Measurements from ENCODE around the gene WASHC3.
A peak's percentile ranks its signal among the peaks of the same experiment; 100 is the strongest.

WASHC3 gene

DNA sequence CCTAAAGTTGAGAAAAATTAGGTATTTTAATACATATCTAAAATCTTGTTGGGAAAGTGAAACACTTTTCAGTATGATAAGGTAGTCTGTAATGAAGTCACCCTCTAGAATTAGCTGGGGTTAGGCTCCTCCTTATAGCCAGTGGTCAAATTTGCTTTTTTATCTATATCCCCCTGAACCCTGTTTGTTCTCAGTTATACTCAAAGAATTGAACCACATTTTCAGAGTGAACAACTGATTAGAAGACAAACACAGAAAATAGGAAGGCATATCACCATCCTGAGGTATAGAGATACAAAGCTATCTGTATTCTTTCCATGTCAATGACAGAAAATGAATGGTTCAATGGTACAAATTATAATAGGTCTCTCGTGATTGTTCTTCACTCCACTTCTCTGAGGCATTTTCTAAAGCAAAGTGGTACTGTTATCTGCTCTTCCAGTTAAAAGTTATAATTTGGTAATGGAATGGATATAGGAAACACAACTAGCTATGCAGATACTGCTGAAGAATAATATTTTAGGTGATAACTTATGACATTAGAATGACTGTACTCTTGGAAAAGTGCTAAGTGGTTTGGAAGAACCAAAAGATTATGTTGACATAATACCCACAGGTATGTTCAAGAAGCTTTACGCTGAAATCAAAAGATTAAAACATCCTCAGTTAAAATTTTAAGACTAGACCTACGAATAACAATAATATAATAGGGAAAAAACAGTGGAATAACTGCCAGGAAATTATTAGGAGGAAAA is 27.6 kb downstream of the WASHC3 start:
- TF ChIP-seq GLIS3 (CRISPR knock-in tag; IDR thresholded peaks at IDR 0.05) = no peak
- TF ChIP-seq, protein P1, sequence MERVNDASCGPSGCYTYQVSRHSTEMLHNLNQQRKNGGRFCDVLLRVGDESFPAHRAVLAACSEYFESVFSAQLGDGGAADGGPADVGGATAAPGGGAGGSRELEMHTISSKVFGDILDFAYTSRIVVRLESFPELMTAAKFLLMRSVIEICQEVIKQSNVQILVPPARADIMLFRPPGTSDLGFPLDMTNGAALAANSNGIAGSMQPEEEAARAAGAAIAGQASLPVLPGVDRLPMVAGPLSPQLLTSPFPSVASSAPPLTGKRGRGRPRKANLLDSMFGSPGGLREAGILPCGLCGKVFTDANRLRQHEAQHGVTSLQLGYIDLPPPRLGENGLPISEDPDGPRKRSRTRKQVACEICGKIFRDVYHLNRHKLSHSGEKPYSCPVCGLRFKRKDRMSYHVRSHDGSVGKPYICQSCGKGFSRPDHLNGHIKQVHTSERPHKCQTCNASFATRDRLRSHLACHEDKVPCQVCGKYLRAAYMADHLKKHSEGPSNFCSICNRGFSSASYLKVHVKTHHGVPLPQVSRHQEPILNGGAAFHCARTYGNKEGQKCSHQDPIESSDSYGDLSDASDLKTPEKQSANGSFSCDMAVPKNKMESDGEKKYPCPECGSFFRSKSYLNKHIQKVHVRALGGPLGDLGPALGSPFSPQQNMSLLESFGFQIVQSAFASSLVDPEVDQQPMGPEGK (CRISPR knock-in tag; IDR thresholded peaks at IDR 0.05; ENCODE audit: borderline replicate concordance) = no peak
- TF ChIP-seq ISL1 (CRISPR knock-in tag; IDR thresholded peaks at IDR 0.05) = peak; percentile 55
- ATAC-seq = peak; percentile 50; the same call in 2 of the 3 replicates

DNA sequence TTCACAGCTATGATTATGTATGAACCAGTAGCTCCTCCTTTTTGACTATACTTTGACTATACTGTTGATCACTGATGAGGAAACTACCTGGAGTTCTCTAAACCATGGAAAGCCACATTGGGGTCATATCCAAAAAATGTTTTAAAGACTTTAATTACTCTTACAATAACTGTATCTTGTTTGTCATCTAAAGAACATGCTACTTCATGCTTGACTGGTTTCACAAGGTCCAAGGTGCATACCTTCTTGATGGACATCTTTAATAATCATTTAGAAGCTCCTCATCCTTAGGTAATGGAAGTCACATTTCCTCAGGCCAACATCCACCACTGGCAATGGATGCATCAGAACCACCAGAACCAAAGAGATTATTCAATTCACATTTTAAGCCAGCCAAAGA is 29.9 kb downstream of the WASHC3 start:
- TF ChIP-seq ZNF8 (CRISPR knock-in tag; IDR thresholded peaks at IDR 0.05) = no peak
- no peak for TF ChIP-seq TOX (CRISPR knock-in tag; IDR thresholded peaks at IDR 0.05; ENCODE audit: borderline replicate concordance)
- TF ChIP-seq ZNF70 (CRISPR knock-in tag; IDR thresholded peaks at IDR 0.05) = no peak
- no peak for TF ChIP-seq ZNF565 (CRISPR knock-in tag; conservative IDR thresholded peaks at IDR 0.05; ENCODE audit: low read depth)
- TF ChIP-seq, protein P2, sequence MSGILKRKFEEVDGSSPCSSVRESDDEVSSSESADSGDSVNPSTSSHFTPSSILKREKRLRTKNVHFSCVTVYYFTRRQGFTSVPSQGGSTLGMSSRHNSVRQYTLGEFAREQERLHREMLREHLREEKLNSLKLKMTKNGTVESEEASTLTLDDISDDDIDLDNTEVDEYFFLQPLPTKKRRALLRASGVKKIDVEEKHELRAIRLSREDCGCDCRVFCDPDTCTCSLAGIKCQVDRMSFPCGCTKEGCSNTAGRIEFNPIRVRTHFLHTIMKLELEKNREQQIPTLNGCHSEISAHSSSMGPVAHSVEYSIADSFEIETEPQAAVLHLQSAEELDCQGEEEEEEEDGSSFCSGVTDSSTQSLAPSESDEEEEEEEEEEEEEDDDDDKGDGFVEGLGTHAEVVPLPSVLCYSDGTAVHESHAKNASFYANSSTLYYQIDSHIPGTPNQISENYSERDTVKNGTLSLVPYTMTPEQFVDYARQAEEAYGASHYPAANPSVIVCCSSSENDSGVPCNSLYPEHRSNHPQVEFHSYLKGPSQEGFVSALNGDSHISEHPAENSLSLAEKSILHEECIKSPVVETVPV (CRISPR knock-in tag; IDR thresholded peaks at IDR 0.05) = no peak
- TF ChIP-seq GLIS3 (CRISPR knock-in tag; IDR thresholded peaks at IDR 0.05) = no peak
- TF ChIP-seq, protein P3, sequence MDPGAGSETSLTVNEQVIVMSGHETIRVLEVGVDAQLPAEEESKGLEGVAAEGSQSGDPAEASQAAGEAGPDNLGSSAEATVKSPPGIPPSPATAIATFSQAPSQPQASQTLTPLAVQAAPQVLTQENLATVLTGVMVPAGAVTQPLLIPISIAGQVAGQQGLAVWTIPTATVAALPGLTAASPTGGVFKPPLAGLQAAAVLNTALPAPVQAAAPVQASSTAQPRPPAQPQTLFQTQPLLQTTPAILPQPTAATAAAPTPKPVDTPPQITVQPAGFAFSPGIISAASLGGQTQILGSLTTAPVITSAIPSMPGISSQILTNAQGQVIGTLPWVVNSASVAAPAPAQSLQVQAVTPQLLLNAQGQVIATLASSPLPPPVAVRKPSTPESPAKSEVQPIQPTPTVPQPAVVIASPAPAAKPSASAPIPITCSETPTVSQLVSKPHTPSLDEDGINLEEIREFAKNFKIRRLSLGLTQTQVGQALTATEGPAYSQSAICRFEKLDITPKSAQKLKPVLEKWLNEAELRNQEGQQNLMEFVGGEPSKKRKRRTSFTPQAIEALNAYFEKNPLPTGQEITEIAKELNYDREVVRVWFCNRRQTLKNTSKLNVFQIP (CRISPR knock-in tag; IDR thresholded peaks at IDR 0.05; ENCODE audit: borderline replicate concordance, low read depth) = no peak
- TF ChIP-seq, protein P4, sequence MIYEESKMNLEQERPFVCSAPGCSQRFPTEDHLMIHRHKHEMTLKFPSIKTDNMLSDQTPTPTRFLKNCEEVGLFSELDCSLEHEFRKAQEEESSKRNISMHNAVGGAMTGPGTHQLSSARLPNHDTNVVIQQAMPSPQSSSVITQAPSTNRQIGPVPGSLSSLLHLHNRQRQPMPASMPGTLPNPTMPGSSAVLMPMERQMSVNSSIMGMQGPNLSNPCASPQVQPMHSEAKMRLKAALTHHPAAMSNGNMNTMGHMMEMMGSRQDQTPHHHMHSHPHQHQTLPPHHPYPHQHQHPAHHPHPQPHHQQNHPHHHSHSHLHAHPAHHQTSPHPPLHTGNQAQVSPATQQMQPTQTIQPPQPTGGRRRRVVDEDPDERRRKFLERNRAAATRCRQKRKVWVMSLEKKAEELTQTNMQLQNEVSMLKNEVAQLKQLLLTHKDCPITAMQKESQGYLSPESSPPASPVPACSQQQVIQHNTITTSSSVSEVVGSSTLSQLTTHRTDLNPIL (CRISPR knock-in tag; IDR thresholded peaks at IDR 0.05; ENCODE audit: low read depth) = no peak
- TF ChIP-seq, protein P5, sequence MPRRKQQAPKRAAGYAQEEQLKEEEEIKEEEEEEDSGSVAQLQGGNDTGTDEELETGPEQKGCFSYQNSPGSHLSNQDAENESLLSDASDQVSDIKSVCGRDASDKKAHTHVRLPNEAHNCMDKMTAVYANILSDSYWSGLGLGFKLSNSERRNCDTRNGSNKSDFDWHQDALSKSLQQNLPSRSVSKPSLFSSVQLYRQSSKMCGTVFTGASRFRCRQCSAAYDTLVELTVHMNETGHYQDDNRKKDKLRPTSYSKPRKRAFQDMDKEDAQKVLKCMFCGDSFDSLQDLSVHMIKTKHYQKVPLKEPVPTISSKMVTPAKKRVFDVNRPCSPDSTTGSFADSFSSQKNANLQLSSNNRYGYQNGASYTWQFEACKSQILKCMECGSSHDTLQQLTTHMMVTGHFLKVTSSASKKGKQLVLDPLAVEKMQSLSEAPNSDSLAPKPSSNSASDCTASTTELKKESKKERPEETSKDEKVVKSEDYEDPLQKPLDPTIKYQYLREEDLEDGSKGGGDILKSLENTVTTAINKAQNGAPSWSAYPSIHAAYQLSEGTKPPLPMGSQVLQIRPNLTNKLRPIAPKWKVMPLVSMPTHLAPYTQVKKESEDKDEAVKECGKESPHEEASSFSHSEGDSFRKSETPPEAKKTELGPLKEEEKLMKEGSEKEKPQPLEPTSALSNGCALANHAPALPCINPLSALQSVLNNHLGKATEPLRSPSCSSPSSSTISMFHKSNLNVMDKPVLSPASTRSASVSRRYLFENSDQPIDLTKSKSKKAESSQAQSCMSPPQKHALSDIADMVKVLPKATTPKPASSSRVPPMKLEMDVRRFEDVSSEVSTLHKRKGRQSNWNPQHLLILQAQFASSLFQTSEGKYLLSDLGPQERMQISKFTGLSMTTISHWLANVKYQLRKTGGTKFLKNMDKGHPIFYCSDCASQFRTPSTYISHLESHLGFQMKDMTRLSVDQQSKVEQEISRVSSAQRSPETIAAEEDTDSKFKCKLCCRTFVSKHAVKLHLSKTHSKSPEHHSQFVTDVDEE (CRISPR knock-in tag; IDR thresholded peaks at IDR 0.05) = no peak
- no peak for TF ChIP-seq PPARA (CRISPR knock-in tag; IDR thresholded peaks at IDR 0.05; ENCODE audit: borderline replicate concordance)
- TF ChIP-seq ZC3H10 (CRISPR knock-in tag; IDR thresholded peaks at IDR 0.05) = no peak
- ATAC-seq = no peak

DNA sequence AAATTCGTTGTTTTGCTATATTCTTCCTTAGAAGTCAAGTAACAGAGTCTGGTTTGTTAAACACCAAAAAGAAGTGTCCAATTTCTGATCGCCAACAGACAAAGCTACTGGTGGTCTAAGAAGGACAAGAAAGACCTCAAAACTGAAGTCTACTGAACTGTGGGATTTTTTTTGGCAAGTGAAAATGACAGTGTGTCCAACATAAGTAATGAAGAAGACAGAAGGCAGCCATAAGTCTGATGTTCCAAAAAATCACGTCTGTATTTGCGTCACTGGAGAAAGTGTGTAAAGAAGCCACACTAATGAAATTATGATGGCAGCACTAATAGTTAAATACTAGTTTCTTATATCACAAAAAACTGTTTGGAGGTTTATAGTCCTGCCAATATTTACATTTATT is 32.6 kb downstream of the WASHC3 start:
- no peak for ATAC-seq

DNA sequence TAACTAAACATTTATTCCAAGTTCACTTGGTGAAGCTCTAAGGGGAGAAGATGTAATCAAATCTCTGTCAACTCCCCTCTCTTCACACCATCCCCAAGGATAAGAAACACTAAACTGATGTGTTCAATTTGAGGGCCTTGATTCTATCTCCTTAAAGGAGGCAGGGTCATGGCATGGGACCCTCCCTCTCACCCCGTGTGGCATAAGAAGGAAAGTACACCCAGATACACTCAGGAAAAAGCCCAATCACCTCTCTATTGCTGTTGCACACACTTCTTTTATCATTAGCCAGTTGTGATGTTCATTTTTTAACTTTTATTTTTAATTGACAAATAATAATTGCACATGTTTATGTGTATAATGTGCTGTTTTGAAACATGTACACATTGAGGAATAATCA is 35.1 kb downstream of the WASHC3 start:
- ATAC-seq = no peak
- TF ChIP-seq ARNTL (CRISPR knock-in tag; IDR thresholded peaks at IDR 0.05; ENCODE audit: borderline replicate concordance, low read depth) (no peak), BACH2 (CRISPR knock-in tag; IDR thresholded peaks at IDR 0.05; ENCODE audit: borderline replicate concordance) (no peak), ZFP30 (CRISPR knock-in tag; IDR thresholded peaks at IDR 0.05) (no peak), ZC3H10 (CRISPR knock-in tag; IDR thresholded peaks at IDR 0.05) (no peak)
- TF ChIP-seq, protein P4 (CRISPR knock-in tag; IDR thresholded peaks at IDR 0.05; ENCODE audit: low read depth) = no peak
- TF ChIP-seq, protein P3 (CRISPR knock-in tag; IDR thresholded peaks at IDR 0.05; ENCODE audit: borderline replicate concordance, low read depth) = no peak
- TF ChIP-seq, protein P1 (CRISPR knock-in tag; IDR thresholded peaks at IDR 0.05; ENCODE audit: borderline replicate concordance) = no peak

More for the DNA sequence above, 32.6 kb downstream of the WASHC3 start:
- TF ChIP-seq CSDC2 (CRISPR knock-in tag; IDR thresholded peaks at IDR 0.05) (no peak), ZNF70 (CRISPR knock-in tag; IDR thresholded peaks at IDR 0.05) (no peak), ZFP30 (CRISPR knock-in tag; IDR thresholded peaks at IDR 0.05) (no peak), OSR1 (CRISPR knock-in tag; IDR thresholded peaks at IDR 0.05) (no peak)
- TF ChIP-seq, protein P2 (CRISPR knock-in tag; IDR thresholded peaks at IDR 0.05) = no peak
